HG02678 (cell line): ENCODE measurements around the gene CYCS.

Source experiments
- ATAC-seq: cut with Tn5 transposase; IDR thresholded peaks from one replicate; pipeline ENCODE4 v1.9.1; 2021; ENCODE audit warnings: mild to moderate bottlenecking, moderate library complexity; ENCODE audit not compliant: unreplicated experiment

The CYCS gene

GRCh38 chr7:25125137-25125946, at the start of gene CYCS:
CYCS (minus strand) TSS chr7:25125260; CDS start chr7:25124119, 1,141 bp downstream.
- peak; percentile 94 for ATAC-seq

GRCh38 chr7:25173184-25173583, 48.1 kb upstream of the CYCS start:
- no peak for ATAC-seq

GRCh38 chr7:25171516-25171915, 46.5 kb upstream of the CYCS start:
- ATAC-seq = no peak

- no peak for ATAC-seq
These were observed 46.0 kb upstream of the CYCS start for GRCh38 chr7:25171071-25171470.

GRCh38 chr7:25169683-25170082, 44.6 kb upstream of the CYCS start:
- no peak for ATAC-seq

GRCh38 chr7:25168145-25168544, 43.1 kb upstream of the CYCS start:
- no peak for ATAC-seq

- ATAC-seq = no peak
These were observed 42.3 kb upstream of the CYCS start for GRCh38 chr7:25167262-25167843.

GRCh38 chr7:25159983-25160596, 35.0 kb upstream of the CYCS start:
- ATAC-seq = peak; percentile 53

GRCh38 chr7:25158966-25159365, 33.9 kb upstream of the CYCS start:
- ATAC-seq = no peak

- no peak for ATAC-seq
These were observed 26.7 kb upstream of the CYCS start for GRCh38 chr7:25151773-25152172.

GRCh38 chr7:25149836-25150235, 24.8 kb upstream of the CYCS start:
- ATAC-seq = no peak

- ATAC-seq = no peak
These were observed 23.9 kb upstream of the CYCS start for GRCh38 chr7:25148772-25149575.

GRCh38 chr7:25143763-25144162, 18.7 kb upstream of the CYCS start:
- no peak for ATAC-seq

- no peak for ATAC-seq
These were observed 14.5 kb upstream of the CYCS start for GRCh38 chr7:25139536-25139935.

GRCh38 chr7:25134358-25135010, 9.4 kb upstream of the CYCS start:
- no peak for ATAC-seq

- no peak for ATAC-seq
These were observed 7.4 kb upstream of the CYCS start for GRCh38 chr7:25132430-25132829.

- no peak for ATAC-seq
These were observed 1.7 kb upstream of the CYCS start for GRCh38 chr7:25126751-25127150.

- no peak for ATAC-seq
These were observed 459 bp downstream of the CYCS start for GRCh38 chr7:25124465-25125136.

GRCh38 chr7:25122373-25122772, 2.7 kb downstream of the CYCS start:
- no peak for ATAC-seq

- no peak for ATAC-seq
These were observed 3.5 kb downstream of the CYCS start for GRCh38 chr7:25121599-25121998.
